Stimulated activated CD4-positive, alpha-beta T cell treated with anti-CD3 and anti-CD28 coated beads, Interleukin-2, amount 100 ng/mL, for 4 hours (primary cell): ENCODE results near the gene GADD45B.
"Not testable (repeated sequence)": the region's sequence is repeated elsewhere in the genome, so short reads cannot be mapped to it uniquely, and the experiment has no call there.

Source experiments
- DNase-seq: peaks from one replicate; pipeline ENCODE4 v3.0.0-alpha.2; 2020; ENCODE audit warnings: low read depth

GADD45B gene

DNA sequence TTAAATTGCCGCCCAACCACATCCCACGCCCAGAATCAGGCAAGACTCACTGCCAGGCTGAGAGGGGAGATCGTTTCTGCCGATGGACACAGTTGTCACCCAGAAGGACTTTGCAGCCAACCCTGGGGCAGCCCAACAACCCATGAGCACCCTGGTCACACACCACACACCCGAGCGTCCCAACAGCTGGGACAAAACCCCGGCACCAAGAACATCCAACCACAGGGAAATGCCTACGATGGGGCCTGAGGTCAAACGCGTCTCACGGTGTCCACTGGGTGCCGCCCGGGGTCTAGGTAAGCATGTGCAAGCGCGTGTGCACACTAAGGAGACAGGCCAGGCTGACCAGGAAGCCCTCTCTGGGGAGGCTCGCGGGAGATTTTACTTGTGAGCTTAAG lies 32.1 kb upstream of the GADD45B start:
- no peak for DNase-seq

- DNase-seq = no peak
Observed at GRCh38 chr19:2444251-2445002, 31.5 kb upstream of the GADD45B start.

DNA sequence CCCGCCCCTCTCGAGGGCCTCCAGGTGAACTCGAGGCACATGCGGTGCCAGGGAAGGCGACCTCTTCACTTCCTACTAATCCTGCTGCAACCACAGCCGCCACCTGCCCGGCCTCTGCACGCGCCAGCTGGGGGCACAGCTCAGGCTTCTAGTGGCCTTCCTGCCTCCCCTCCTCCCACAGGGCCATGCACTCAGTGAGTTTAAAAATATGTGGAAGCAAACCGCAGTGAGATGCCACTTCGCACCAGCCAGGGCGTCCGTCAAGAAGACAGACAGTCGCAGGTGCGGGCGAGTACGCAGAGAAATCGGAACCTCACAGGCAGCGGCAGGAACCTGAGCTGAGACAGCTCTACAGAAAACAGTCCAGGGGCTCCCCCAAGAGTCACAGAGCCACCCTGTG lies 29.5 kb upstream of the GADD45B start:
- DNase-seq = no peak

DNA sequence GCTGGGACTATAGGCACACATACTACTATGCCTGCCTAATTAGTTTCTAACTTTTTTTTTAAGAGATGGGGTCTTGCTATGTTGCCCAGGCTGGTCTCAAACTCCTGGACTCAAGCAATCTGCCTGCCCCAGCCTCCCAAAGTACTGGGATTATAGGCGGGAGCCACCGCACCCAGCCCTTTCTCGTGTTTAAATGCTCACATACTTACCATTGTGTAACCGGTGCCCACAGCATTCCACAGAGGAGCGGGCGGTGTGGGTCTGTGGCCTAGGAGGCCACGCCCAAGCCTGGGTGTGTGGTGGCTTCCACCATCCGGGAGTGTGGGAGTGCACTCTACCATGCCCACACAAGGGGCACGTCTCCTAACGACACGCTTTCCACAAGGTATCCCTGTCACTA lies 26.9 kb upstream of the GADD45B start:
- no peak for DNase-seq

DNA sequence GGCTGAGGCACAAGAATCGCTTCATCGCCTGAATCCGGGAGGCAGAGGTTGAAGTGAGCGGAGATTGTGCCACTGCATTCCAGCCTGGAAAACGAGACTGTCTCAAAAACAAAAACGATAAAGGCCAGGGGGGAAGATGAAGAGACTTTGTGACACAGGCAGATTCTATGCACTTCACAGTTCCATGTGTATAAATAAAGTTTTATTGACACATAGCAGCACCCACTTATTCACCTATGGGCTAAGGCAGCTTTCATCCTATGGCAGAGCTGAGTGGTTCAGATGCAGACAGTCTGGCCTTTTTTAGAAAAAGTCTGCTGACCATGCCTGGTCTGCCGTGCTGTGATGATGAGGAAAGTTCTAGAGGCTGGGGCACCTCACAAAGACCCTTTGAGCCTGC lies 24.8 kb upstream of the GADD45B start:
- DNase-seq = no peak

DNA sequence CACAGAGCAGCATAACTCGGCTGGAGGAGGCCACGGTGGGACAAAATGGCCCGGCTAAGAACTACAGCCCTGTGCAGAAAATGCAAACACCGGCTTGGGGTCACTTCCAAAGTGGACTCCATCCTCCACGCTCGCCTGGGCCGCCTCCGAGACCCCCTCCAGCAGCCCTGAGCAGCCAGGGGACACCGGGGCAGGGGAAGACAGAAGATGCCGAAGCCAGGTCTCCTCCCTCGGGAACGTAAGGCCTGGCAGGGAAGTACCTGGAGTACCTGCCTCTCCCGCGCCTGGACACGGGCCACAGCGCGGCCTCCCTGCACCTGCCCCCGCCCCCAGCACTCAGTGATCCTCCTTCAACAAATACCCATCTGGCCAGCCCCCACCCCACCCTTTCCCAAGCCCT lies 24.2 kb upstream of the GADD45B start:
- DNase-seq = no peak

DNA sequence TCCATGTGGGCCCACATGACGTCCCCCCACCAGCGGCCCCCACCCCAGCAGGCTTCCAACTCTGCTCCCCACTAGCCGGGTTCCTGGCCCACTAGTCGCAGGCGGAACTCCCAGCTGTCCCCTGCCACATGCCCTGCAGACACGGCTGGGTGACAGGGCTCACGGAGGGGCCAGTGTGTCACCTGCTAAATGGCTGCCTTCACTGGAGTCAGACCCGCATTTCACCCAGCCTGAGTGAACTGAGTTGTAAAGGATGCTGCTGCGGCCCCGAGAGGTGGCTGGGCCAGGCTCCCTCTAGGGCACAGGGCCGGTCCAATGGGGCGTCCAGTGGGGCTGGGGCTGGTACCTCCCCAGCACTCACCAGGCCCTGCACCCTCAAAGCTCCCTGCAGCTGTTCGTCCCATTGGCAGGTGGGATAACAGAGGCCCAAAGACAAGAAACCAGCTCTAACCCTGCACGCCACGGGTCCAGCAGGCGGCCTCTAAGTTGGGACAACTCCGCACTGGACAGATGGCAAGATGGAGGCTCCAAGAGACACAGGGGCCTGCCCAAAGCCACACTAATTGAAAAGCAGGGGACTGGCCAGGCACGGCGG lies 22.4 kb upstream of the GADD45B start:
- no peak for DNase-seq

- no peak for DNase-seq
Observed at GRCh38 chr19:2454199-2454961, 21.5 kb upstream of the GADD45B start.

DNA sequence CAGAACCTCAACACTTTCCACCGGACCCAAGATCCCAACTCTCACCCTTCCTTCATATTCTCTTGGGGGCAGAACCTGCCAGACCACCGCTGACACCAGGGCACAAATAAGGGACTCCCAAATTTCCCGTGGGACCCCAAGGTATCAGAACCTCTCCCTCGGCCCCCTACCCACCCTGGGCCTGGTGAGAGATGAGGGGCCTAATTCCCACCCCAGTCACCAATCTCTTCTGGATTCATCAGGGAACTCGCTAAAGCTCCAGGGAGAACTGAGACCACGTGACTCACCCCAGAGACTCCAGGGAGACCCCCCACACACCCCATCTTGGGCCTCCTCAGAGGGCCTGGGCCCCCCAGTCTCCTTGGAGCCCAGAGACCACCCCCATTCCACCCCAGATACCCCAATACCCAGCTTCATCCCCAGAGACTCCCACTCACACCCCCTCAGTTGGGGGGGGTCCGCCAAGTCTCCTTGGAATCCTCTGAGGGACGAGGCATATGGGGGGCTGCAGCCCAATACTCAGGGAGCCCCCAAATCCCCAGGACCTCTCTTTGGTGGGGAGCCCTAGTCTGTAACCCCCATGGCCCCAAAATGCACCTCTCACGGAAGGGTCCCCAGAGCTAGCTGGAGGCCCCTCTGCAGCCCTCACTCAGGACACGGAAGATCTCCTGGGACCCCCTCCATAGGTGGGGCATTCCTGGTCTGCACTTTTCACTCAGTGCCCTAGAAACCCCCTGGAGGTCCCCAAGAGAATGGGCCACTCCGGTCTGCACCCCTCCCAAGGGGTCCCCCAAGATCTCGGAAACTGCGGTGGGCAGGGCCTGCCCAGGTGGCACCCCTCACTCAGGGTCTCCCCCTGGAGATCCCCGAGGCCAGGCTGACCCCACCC lies 20.7 kb upstream of the GADD45B start:
- no peak for DNase-seq

DNA sequence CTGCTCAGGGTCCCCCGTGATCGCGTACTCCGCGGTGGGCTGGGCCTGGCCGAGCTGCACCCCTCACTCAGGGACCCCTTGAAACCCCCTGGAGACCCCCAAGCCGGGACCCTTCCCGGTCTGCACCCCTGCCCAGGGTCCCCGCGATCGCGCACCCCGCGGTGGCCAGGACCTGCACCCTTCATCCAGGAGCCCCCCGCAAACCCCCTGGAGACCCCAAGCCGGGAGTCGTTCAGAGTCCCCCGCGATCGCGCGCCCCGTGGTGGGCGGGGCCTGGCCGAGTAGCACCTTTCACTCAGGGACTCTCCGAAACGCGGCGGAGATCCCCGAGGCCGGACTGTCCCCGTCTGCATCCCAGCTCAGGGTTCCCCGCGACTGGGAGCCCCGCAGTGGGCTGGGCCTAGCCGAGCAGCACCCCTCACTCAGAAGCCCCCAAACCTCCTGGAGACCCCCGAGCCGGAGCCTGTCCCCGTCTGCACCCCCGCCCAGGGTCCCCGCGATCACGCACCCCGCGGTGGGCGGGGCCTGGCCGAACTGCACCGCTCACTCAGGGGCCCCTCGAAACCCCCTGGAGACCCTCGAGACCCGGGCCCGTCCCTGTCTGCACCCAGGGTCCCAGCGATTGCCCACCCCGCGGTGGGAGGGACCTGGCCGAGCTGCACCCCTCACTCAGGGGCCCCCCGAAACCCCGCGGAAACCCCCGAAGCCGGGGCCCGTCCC lies 19.9 kb upstream of the GADD45B start:
- no peak for DNase-seq

DNA sequence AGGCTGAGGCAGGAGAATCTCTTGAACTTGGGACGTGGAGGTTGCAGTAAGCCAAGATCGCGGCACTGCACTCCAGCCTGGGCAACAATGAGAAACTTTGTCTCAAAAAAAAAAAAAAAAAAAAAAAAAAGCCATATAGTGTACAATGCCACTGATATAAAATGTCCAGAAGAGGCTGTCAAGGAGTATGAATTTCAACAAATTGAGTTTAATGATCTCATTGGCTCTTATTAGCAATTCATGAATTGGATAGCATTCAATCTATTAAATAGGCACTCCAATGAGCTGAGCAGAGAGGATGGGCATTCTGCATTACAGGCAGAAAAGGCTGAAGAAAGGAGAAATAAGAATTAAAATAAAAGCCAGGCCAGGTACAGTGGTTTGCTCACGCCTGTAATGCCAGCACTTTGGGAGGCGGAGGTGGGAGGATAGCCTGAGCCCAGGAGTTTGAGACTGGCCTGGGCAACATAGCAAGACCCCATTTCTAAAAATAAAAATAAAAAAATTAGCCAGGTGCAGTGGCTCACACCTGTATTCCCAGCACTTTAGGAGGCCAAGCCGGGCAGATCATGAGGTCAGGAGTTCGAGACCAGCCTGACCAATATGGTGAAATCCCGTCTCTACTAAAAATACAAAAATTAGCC lies 18.4 kb upstream of the GADD45B start:
- no peak for DNase-seq

GRCh38 chr19:2458054-2458453 lies 17.9 kb upstream of the GADD45B start:
- DNase-seq = no peak

- DNase-seq = not testable (repeated sequence)
Observed at GRCh38 chr19:2458776-2459175, 17.2 kb upstream of the GADD45B start.

DNA sequence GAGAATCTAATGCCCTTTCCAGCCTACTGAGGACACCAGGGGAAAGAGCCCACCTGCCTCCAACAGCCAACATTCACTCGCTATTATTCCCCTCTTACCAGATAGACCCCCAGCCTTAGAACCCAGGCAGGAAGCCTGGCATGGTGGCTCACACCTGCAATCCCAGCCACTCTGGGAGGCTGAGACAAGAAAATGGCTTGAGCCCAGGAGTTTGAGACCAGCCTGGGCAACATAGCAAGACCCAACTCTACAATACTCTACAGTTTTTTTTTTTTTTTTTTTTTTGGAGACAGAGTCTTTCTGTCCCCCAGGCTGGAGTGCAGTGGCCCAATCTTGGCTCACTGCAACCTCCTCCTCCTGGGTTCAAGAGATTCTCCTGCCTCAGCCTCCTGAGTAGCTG lies 15.7 kb upstream of the GADD45B start:
- DNase-seq = no peak

DNA sequence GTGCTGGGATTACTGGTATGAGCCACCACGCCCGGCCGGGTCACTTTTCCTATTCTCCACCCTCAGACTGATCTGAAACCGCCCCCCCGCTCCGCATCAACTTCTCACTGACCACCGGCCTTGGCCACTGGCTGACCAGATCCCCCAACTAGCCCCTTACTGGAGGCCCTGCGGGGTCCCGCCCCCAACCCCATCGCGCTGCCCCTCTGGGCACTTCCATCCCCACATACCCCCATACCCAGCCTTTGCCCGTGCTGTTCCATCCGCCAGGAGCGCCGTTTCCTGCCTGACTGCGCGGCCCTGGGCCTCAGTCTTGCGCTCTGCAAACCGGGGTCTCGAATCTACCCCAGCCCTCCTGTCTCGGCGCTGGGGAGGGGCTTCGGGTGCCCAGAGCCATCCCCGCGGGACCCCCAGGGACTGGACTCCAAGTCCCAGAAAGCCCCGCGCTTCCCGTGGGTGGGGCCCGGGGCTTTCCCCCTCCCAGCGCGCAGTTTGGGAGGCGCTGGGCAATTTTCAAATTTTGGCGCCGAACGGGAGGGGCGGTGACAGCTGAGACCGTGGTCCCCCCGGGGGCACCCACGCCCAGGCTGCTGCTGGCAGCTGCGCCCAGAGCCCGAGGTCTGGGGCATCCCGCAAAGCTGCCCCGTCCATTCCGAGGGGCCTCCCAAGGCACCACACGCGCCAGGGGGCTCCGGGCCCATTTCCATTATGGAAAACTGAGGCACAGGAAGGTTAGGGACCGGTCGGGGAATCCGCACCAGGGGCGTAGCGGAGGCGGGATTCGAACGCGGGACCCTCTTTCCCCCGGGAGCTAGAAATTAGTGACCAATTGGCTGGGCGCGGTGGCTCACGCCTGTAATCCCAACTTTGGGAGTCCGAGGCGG lies 13.9 kb upstream of the GADD45B start:
- peak; percentile 53 for DNase-seq

- DNase-seq = no peak
Observed at GRCh38 chr19:2462635-2463421, 13.1 kb upstream of the GADD45B start.

DNA sequence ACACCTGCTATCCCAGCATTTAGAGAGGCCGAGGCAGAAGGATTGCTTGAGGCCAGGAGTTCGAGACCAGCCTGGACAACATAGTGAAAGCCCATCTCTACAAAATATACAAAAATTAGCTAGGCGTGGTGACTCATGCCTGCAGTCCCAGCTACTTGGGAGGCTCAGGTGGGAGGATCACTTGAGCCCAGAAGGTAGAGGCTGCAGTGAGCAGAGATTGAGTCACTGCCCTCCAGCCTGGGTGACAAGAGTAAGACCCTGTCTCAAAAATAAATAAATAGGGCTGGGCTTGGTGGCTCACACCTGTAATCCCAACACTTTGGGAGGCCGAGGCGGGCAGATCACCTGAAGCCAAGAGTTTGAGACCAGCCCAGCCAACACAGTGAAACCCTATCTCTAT lies 12.2 kb upstream of the GADD45B start:
- DNase-seq = not testable (repeated sequence)

DNA sequence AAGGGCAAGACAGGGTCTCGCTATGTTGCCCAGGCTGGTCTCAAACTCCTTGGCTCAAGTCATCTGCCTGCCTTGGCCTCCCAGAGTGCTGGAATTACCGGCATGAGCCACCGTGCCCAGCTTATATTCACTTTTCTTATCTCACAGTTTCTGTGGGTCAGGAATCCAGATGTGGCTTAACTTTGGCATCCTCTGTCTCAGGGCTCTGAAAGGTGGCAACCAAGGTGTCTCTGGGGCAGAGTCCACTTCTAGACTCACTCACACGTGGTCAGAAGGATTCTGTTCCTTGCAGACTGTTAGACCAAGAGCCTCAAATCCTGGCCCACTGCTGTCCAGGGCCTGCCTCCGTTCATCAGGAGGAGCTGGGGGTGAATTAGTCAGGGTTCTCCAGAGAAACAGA lies 11.5 kb upstream of the GADD45B start:
- no peak for DNase-seq

DNA sequence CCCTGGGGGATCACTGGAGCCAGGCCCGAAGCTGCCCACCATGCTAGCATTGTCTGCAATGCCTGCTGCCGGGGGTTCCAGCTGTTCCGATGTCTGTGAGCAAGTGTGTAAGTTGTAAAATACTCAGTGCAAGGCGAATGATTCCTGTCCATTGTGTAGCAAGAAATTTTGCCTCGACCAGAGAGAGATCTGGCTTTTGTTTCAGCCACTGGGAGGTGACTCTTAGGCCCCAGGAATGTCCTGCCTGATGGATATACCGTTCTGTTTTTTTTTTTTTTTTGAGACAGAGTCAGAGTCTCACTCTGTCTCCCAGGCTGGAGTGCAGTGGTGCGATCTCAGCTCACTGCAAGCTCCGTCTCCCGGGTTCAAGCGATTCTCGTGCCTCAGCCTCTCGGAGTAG lies 7.3 kb upstream of the GADD45B start:
- no peak for DNase-seq
